ENCODE data around the gene ARL17A. TPM values are rescaled to one million over a fixed set of nuclear protein-coding genes. Genes with fewer than 3 reads are reported as not detected.

ARL17A gene
- 4.1 and 9.7 TPM in 2 replicates for total RNA-seq

GRCh38 chr17:46579083-46580075 is at the start of gene ARL17A:
TSS of gene ARL17A (minus strand) at chr17:46579691. CDS start at chr17:46576322, 3,369 bp downstream.

GRCh38 chr17:46590157-46591146 is 11.0 kb upstream of the ARL17A start, which contains the start of gene NSF:
TSS of gene NSF (plus strand) at chr17:46590669. CDS start at chr17:46590776, 107 bp downstream.

GRCh38 chr17:46512168-46512567 is 67.3 kb downstream of the ARL17A start, which contains the start of gene LRRC37A2:
TSS of gene LRRC37A2 (plus strand) at chr17:46512468. CDS start at chr17:46512713, 245 bp downstream.

Other genes with a start within 250 kb of the ARL17A start
- 6.7 and 9.6 TPM in 2 replicates for gene ARL17B, start 217.9 kb downstream of the ARL17A start, total RNA-seq
- 2.3 and 2.7 TPM in 2 replicates for gene LRRC37A2, start 67.2 kb downstream of the ARL17A start, total RNA-seq
- 28.0 and 33.9 TPM in 2 replicates for gene NSF, start 11.0 kb upstream of the ARL17A start, total RNA-seq
- gene WNT3, start 239.0 kb upstream of the ARL17A start, total RNA-seq = 0.16 and 0.72 TPM in 2 replicates

All from cardiac atrium fibroblast (primary cell).